Measurements from ENCODE around the gene VARS2. TPM values are rescaled to one million over a fixed set of nuclear protein-coding genes. Genes with fewer than 3 reads are reported as not detected.
"Not testable (repeated sequence)": the region's sequence is repeated elsewhere in the genome, so short reads cannot be mapped to it uniquely, and the experiment has no call there.

Gene VARS2
- total and polyA plus RNA-seq, 9 of the 15 experiments (the other 6 are each of a cell fraction or from before 2014, with no cell fraction given) = 1.6 to 53.6 (median 29.9) TPM

GRCh38 chr6:30873795-30874194 is 40.2 kb upstream of the VARS2 start (continued):
- TF ChIP-seq NFE2L1 (tag; IDR thresholded peaks at IDR 0.05; ENCODE audit: borderline replicate concordance, low read depth) = 0 out of 2 replicates have a peak, but pooled peaks have one; percentile 12
- 0 out of 2 replicates have a peak, but pooled peaks have one; percentile 5 for TF ChIP-seq ZNF197 (CRISPR knock-in tag; IDR thresholded peaks at IDR 0.05; ENCODE audit: low read depth)
- peak; percentile 59; the same call in 1 of the 2 replicates for TF ChIP-seq ILK (tag; IDR thresholded peaks at IDR 0.05; ENCODE audit: borderline replicate concordance, low read depth)
- TF ChIP-seq L3MBTL2 (IDR thresholded peaks at IDR 0.05) = peak; percentile 26; the same call in 1 of the 2 replicates
- 0 out of 2 replicates have a peak, but pooled peaks have one; percentile 40 for TF ChIP-seq MECOM (CRISPR knock-in tag; IDR thresholded peaks at IDR 0.05)
- peak; percentile 83 for TF ChIP-seq MAFF (IDR thresholded peaks at IDR 0.05; ENCODE audit: low read length)
- TF ChIP-seq SMAD4 (CRISPR knock-in tag; conservative IDR thresholded peaks at IDR 0.05) = peak; percentile 82
- TF ChIP-seq PTTG1 (tag; IDR thresholded peaks at IDR 0.05; ENCODE audit: low read depth) = peak; percentile 45
- peak; percentile 93 for TF ChIP-seq MAFG (tag; conservative IDR thresholded peaks at IDR 0.05)
- not testable (repeated sequence) for TF ChIP-seq ZNF740 (CRISPR knock-in tag; IDR thresholded peaks at IDR 0.05); ATF3 (IDR thresholded peaks at IDR 0.05); NR2C1 (IDR thresholded peaks at IDR 0.05); PBX2 (CRISPR knock-in tag; IDR thresholded peaks at IDR 0.05; ENCODE audit: low read depth)
- TF ChIP-seq ZNF740 (tag; IDR thresholded peaks at IDR 0.05) = peak in 1 of 2 experiments; percentile 81; a peak in 2 of 4 replicates
- peak; percentile 61 for TF ChIP-seq MEF2D (tag; conservative IDR thresholded peaks at IDR 0.05; ENCODE audit: low read depth)
- TF ChIP-seq DMBX1 (CRISPR knock-in tag; IDR thresholded peaks at IDR 0.05; ENCODE audit: borderline replicate concordance) = peak; percentile 87
- peak; percentile 75; the same call in 1 of the 2 replicates for TF ChIP-seq PYGO2 (tag; IDR thresholded peaks at IDR 0.05)
- peak; percentile 96 for TF ChIP-seq C11orf30 (IDR thresholded peaks at IDR 0.05; ENCODE audit: low read depth)
- 0 out of 2 replicates have a peak, but pooled peaks have one; percentile 22 for TF ChIP-seq ATF3 (CRISPR knock-in tag; conservative IDR thresholded peaks at IDR 0.05)
- TF ChIP-seq NR2C1 (tag; IDR thresholded peaks at IDR 0.05) = peak; percentile 77
- 0 out of 2 replicates have a peak, but pooled peaks have one; percentile 9 for TF ChIP-seq PBX2 (tag; conservative IDR thresholded peaks at IDR 0.05; ENCODE audit: low read depth)

Measured in K562 (cell line).